ENCODE results near the gene DENND4C.

Gene DENND4C

GRCh38 chr9:19230355-19231125, at the start of gene DENND4C (continued):
- no peak for TF ChIP-seq ELK4 (IDR thresholded peaks at IDR 0.05; ENCODE audit: borderline replicate concordance, low read depth, low read length)

GRCh38 chr9:19180991-19181390, 49.5 kb upstream of the DENND4C start:
- ChIA-PET POLR2A (interaction anchor here (0.7 kb wide), 1 partner anchor 79 kb away, joined by 3 read pairs; no protein-coding TSS in a partner anchor), CTCF (no interaction called here)
- no peaks in the 10 kb centered on the region for H3K9me3 ChIP-seq (ENCODE audit: control insufficient read depth, insufficient read depth, low read depth, low read length)
- TF ChIP-seq HOXC10 (CRISPR knock-in tag; IDR thresholded peaks at IDR 0.05), result no peak
- no peak for TF ChIP-seq ZNF324 (tag by site-specific recombination; IDR thresholded peaks at IDR 0.05)
- no peaks in the 10 kb centered on the region for H3K36me3 ChIP-seq (ENCODE audit: control insufficient read depth in 2 of 2, insufficient read depth in 1 of 2, low read length in 2 of 2)
- no peak overlapping the region for H3K4me3 ChIP-seq (ENCODE audit: low read depth, low read length)
- H3K27ac ChIP-seq (ENCODE audit: extremely low read depth, low read depth, low read length), result no peak overlapping the region
- no peaks in the 10 kb centered on the region for H3K4me1 ChIP-seq (ENCODE audit: control insufficient read depth, insufficient read depth, low read length)

DNA sequence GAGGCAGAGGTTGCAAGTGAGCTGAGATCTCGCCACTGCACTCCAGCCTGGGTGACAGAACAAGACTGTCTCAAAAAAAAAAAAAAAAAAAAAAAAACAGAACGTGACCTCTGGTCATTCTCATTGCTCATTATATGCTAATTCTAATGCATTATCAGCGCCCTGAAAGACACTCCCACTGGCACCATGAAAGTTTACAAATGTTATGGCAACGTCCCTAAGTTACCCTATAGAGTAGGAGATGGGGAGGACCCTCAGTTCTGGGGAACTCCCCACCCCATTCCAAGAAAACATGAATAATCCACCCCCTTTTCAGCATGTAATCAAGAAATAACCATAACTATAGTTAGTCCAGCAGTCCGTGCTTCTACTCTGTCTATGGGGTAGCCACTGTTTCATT, 48.9 kb upstream of the DENND4C start:
- H3K9me3 ChIP-seq (ENCODE audit: control insufficient read depth, insufficient read depth, low read depth, low read length), result no peaks in the 10 kb centered on the region
- no peak overlapping the region for H3K27ac ChIP-seq (ENCODE audit: extremely low read depth, low read depth, low read length)
- CTCF ChIA-PET, result no interaction called here
- H3K4me3 ChIP-seq (ENCODE audit: low read depth, low read length), result no peak overlapping the region
- no peaks in the 10 kb centered on the region for H3K36me3 ChIP-seq (ENCODE audit: control insufficient read depth in 2 of 2, insufficient read depth in 1 of 2, low read length in 2 of 2)
- H3K4me1 ChIP-seq (ENCODE audit: control insufficient read depth, insufficient read depth, low read length), result no peaks in the 10 kb centered on the region
- TF ChIP-seq PRDM1 (tag by site-specific recombination; IDR thresholded peaks at IDR 0.05), result no peak
- no peak for TF ChIP-seq TSHZ1 (tag by site-specific recombination; IDR thresholded peaks at IDR 0.05; ENCODE audit: borderline replicate concordance)
- no peak for TF ChIP-seq ZNF768 (tag by site-specific recombination; IDR thresholded peaks at IDR 0.05)
- TF ChIP-seq, protein P1, sequence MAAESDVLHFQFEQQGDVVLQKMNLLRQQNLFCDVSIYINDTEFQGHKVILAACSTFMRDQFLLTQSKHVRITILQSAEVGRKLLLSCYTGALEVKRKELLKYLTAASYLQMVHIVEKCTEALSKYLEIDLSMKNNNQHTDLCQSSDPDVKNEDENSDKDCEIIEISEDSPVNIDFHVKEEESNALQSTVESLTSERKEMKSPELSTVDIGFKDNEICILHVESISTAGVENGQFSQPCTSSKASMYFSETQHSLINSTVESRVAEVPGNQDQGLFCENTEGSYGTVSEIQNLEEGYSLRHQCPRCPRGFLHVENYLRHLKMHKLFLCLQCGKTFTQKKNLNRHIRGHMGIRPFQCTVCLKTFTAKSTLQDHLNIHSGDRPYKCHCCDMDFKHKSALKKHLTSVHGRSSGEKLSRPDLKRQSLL (tag by site-specific recombination; IDR thresholded peaks at IDR 0.05), result no peak
- TF ChIP-seq ZNF830 (tag by site-specific recombination; IDR thresholded peaks at IDR 0.05; ENCODE audit: low read depth), result no peak
- TF ChIP-seq SCRT2 (tag by site-specific recombination; IDR thresholded peaks at IDR 0.05), result no peak
- POLR2A ChIA-PET, result interaction anchor here (0.7 kb wide), 1 partner anchor 79 kb away, joined by 3 read pairs; no protein-coding TSS in a partner anchor

DNA sequence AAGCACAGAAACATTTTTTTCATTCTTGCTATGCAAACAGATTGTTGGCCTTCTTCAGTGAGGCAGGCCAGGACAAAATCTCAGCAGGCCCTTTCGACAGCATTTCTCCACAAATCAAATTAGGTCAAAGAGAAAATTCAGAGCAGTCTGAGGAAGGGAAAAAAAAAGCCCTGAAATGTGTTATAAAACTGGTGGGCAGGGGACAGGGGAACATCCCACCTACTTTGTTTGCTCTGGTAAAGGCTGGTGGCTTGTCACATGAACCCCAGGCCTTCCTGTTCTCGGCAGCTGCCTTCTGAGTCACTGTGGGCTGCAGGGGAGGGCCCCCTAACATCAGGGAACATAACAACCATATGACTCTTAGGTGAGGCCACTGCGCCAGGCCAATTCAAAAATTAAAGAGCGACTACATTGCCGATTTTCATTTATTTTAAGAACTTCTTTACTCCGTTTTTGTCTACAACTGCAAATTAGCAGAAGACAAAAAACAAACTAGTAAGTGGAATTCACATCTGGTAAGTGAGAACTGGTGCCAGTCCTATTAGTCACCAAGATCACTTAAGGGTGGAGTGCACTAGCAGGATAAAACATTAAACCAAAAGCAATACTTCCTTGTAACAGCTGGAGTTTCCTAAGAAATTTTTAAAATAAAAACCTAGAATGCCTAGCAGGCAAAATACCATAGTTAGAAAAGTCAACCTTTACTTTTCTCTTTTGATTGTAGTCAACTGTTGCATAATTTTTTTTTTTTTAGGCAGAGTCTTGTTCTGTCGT, 46.2 kb upstream of the DENND4C start:
- CTCF ChIA-PET, result interaction anchor here (0.6 to 1.0 kb wide), 4 partner anchors 10 to 824 kb away, joined by 3 to 8 read pairs (median 4); no protein-coding TSS in a partner anchor
- TF ChIP-seq ZNF335 (tag by site-specific recombination; conservative IDR thresholded peaks at IDR 0.05) (0 out of 2 replicates have a peak, but pooled peaks have one; percentile 31), ZFHX2 (tag by site-specific recombination; conservative IDR thresholded peaks at IDR 0.05) (peak; percentile 34; the same call in 1 of the 2 replicates), TRIM28 (IDR thresholded peaks at IDR 0.05; ENCODE audit: borderline replicate concordance, low read length) (no peak)
- POLR2A ChIA-PET, result interaction anchor here (1.0 kb wide), 1 partner anchor 18 kb away, joined by 7 read pairs; no protein-coding TSS in a partner anchor
- H3K27ac ChIP-seq (ENCODE audit: extremely low read depth, low read depth, low read length), result no peak overlapping the region
- no peak overlapping the region for H3K4me3 ChIP-seq (ENCODE audit: low read depth, low read length)
- no peaks in the 10 kb centered on the region for H3K4me1 ChIP-seq (ENCODE audit: control insufficient read depth, insufficient read depth, low read length)
- H3K36me3 ChIP-seq (ENCODE audit: control insufficient read depth in 2 of 2, insufficient read depth in 1 of 2, low read length in 2 of 2), result no peaks in the 10 kb centered on the region
- H3K9me3 ChIP-seq (ENCODE audit: control insufficient read depth, insufficient read depth, low read depth, low read length), result no peaks in the 10 kb centered on the region
